A172 (cell line): ENCODE measurements around the gene GPATCH2. TPM values are rescaled to one million over a fixed set of nuclear protein-coding genes. Genes with fewer than 3 reads are reported as not detected.
"Not testable (repeated sequence)": the region's sequence is repeated elsewhere in the genome, so short reads cannot be mapped to it uniquely, and the experiment has no call there.

ENCODE experiments used
- DNase-seq: peaks from one replicate; pipeline ENCODE4 v3.0.0-alpha.2; 2015; ENCODE audit warnings: low spot score
- total RNA-seq: library from RNA; depleted of rRNA; stranded (reverse); fragments of >200 nt; shearing (Covaris generic); gene quantifications from 2 replicates; pipeline ENCODE4 v1.2.3, GENCODE V29; 2014

GPATCH2 gene
- total RNA-seq, 1 experiment from 2014 or later, result 31.5 TPM

DNA sequence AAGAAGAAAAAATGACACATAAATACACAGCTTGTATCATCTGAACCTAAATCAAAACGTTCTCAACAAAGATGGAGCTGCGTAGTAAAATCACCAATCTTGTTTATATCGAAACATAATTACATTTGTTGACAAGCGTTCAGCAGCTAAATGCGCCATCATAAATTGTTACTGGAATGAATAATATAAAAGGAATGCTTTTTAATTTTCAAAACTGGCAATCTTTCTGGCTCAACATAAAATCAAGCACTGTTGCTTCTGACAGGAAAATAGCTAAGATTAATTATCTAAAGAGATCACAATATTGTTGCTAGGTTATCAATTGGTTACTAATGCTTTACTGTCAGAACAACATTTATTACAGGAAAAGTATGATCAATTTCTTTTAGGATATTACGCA lies 181.5 kb downstream of the GPATCH2 start:
- DNase-seq, result no peak

DNA sequence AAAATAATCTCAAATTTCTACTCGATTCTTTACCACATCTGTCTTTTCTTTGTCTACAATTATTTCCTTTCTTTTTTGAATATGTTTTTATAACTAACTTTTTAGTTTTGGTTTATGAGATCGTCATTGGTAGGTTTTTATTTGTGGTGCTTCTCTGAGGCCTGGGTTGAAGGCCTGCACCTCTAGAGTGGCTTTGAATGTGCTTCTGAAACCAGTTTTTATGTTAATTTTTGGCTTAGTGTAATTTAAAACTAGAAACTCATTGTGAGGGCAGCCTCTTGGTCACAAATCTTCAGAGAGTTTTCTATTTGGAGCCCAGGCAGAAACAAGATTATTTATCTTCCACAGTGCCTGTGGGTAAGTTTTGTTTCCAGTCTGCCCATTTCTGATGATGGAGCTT lies 187.0 kb downstream of the GPATCH2 start:
- no peak for DNase-seq

DNA sequence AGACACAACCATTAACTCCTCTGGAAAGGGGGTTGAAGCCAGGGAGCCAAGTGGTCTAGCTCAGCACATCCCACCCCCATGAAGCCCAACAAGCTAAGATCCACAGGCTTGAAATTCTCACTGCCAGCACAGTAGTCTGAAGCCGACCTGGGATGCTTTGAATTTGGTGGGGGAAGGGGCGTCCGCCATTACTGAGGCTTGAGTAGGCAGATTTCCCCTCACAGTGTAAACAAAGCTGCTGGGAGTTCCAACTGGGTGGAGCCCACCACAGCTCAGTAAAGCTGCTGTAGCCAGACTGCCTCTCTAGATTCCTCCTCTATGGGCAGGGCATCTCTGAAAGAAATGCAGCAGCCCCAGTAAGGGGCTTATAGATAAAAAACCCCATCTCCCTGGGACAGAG lies 193.5 kb downstream of the GPATCH2 start:
- no peak for DNase-seq

DNA sequence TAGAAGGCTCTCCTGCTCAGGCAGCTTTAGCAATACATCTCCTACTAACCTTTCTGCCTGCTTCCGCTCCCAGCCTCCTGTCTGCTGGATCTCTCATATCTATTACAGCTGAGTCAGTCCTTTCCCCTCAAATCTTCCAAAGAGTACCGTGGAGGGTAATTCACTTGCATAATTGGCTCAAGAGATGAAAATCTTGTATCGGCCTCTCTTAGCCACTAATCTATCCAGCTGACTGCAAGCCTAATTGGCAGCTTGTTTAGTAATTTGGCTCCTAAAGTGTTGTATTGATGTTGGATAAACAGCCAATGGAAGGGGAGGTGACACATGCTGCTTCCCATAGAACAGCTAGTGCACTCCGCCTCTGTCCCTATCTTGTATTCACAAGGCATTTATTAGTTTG lies 195.7 kb downstream of the GPATCH2 start:
- DNase-seq, result no peak

DNA sequence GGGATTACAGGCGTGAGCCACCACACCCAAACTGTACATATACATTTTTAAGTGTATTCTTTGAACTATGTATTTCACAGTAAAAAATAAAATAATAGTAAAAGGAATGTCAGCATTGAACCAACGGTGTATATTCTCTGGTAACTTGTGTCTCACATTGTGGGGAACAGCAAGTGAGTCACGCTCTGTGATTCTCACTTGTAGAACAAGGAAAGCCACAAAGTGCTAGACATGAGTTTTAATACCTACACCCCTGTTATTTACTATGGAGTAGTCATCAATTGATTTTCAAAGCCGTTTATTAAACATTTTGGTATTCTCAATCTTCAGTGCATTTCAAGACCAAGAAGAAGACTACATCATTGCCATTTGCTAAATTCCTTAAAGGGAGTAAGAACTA lies 197.2 kb downstream of the GPATCH2 start:
- no peak for DNase-seq

DNA sequence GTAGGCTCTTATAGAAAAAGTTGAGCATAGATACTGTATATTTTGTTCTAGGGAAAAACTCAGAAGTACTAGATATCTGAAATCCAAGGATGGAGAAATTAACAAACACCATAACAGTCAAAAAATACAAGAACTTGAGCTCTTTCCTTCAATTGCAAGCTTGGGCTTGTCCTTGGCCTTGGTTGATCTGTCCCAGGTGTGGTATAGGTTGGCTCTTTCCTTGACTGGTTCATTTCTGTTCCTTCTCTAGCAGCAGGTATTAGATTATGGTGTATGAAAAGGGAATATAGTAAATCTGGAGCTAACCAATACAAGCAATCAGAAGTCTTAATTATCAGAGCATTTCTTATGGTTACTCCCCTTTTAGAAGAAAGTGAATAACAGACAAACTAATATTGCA lies 198.6 kb downstream of the GPATCH2 start:
- no peak for DNase-seq

DNA sequence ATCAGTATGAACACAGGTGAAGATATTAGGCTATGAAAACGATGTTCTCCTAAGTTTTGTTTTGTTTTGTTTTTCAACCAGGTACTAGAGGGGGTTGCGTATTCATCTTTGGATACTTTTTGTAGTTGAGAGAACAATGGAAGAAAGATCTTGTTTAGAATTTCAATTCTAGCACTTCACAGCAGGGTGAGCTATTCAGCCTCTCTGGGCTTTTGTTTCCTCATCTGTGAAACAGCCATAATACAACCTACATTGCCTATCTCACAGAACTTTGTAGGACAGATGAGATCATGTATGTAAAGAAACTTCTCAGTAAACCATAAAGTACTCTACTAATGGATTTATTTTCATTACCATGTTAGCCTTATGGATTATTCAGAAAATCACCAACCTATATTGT lies 199.5 kb downstream of the GPATCH2 start:
- DNase-seq, result no peak

DNA sequence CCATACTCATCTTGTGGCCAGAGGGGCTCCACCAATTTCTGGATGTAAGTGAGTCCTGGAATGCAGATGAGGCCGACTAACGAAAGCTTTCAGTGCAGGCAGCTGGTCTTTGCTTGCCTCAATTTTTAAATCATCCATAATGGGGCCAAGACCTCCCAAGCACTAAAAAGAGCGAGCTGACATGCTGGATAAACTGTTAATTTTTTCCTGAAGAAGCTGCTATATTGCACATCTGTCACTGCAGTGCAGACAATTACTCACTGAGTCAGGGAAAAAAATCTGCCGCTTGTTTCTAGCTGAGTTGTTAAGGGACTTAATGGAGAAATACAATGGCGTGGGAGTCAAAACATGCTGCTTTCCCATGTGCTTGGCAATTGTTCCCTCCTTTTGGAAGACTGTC lies 205.5 kb downstream of the GPATCH2 start:
- DNase-seq, result no peak

DNA sequence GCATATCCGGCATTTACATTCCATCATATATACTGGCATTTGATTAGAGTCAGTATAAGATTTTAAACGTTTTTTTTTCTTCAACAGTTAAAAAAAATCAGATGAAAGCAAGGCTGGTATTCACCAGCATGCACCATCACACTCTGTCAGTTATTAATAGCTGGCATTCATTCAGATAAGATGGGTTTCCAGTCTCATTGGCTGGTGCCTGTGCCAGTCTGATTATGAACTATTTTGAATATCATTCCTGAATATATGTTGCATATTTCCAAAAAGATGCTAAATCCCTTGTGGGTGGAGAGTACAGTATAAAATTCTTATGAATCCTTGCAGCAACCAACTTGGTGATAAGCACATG lies 211.7 kb downstream of the GPATCH2 start:
- DNase-seq, result no peak

DNA sequence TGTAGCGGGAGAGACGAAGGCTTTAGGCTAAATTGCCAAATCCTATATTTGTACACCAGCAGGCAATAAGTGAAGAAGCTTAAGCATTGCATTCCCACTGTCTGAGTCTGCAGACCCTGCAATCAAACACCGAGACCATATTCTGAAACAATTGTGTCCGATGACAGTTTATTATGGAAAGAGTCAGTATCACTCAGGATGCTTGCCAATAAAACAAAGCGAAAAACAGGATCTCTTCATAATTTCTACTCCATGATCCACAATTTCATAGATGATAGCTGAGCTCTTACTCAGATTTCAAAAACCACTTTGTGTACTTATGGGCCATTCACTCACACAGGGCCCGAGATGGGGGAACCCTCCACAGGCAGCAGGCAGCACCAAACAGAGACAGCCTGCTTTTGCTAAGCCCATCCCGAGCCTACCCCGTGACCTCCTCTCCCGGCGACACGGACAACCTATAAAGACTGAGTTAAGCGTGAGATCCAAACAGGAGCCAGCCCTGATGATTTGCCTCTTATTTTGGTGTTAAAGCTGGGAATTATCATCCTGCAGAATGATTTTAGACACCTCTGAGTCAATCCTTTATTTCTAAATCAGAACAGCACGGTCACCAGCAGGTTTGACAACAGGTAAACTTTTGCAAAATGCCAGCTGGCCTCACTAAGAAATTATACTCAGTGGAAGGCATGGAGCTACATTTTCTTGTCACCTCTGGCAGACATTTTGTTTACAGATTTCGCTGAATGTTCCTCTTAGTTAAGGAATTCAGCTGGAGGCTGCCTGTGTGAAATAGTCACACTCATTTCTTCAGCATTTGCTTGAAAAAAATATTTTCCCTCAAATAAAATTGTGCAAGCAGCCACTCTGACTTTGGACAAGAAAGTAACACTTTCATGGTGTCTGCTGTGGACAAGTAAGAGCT lies 212.4 kb downstream of the GPATCH2 start:
- DNase-seq, result no peak

DNA sequence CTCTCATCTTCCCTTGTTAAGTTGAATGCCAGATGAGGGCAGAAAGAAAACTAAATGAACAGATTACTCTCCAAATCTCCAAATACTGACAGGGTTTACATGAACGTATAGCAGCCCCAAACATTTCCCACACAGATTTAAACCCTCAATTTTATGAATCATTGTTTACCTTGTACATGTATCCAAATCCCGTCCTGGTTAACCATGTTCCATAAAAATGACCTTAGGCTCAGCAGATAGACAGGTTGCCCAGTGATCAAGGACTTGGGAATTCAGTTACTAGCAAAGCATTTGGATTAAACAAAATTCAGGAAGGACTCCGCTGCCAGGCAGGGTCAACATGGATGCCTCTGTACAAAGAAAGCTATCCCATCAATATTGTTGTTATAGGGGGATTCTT lies 213.5 kb downstream of the GPATCH2 start:
- DNase-seq, result no peak

DNA sequence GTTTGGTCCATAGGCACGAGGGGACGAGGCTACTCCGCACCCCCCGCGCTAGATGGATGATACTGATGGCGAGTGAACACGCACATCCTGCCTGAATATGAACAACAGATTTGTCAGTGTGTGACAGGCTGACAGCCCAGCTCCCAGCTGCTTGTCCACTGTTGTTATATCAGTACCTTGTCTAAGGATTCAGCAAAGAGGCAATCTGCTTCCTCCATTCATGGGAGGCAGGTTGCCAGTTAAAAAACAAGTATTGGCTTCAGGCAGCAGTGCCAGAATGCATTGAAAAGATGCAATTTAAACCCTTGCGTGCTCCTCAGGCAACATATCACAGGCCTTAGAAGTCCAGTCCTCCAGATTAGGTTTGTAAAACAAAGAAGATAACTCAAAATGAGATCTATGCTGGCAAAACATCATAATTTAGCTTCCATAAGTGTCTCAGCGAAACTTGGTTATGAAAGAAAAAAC lies 223.3 kb downstream of the GPATCH2 start:
- no peak for DNase-seq

DNA sequence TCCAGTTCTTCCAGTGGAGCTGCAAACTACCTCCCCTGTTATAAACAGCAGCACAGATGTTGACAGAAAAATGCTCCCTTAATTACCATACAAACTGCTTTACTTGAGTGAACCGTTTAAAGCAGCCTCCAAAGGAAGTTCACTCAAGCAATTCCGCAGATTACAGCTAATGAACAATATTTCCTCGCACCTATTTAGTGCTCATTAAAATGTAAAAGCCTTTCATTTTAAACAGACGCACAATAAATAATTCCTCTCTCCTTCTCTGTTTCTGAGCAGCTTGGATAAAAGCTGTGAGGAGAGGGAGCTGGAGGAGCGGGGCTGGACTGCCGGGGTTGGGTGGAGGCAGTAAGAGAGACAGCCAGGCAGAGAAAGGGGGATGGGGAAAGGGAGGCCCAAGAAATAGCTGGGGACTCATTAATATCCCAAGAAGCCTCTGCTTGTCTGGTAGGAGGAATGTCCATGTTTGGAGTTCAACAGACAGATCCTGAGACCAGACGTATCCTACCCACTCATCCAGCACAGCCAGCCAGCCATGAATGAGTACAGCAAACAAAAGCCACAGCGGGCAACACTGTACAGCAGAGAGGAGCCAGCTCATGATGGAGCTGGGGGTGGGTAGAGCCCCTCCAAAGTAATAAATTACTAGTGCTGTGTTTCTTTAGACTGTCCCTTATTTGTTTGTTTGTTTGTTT lies 227.7 kb downstream of the GPATCH2 start:
- DNase-seq, result no peak

DNA sequence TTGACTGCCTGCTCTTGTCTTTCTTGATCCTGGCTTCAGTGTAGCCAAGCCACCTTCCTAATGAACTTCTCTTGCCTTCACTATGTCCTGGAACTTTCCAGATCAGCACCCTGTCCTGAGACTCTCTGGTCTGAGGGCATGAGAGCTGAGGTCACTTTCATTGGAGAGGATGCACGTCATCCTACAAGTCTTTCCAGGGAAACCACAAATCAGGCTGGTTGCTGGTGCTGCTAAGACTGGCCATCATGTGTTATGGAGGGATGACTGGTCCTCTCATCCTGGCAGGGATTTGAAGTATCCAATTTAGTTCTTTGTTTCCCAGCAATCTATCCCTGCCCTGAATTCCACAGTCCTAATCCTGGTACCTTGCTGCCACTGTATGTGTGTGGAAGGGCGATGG lies 228.6 kb downstream of the GPATCH2 start:
- peak; percentile 26 for DNase-seq

DNA sequence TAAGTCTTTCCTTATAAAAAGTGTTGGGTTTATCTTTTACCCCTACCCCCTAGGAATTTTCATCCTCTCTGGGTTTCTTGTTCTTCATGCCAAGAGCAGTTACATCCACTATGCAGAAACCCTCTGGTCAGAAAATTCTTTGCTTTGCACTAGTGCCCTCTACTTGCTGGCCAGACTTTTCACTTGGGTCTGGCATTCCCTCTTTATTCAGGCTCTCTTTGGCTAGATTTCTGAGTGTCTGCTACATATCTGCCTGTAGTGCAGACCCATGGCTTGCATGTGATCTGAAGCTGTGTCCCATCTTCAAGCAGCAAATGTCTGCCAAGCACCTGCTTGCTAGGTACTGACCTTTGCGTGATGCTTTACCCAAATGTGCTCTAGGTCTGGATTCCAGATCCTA lies 237.0 kb downstream of the GPATCH2 start:
- no peak for DNase-seq

DNA sequence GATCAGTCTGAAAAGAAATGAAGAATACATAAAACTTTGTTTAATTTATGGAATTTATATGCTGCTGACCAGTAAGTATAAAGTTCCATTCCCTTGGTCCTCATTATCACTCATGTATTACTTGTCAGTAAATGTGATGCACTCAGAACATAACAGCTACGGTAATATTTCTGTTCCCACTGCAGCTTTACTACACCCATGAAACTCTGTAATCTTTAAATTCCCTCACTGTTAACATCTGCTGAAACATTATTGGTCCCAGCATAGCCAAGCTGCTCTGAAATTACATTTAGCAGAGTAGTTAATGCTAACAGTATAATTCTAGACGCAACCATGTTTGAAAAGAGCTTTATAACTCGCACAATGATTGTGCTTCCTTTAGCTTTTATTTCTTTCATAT lies 238.4 kb downstream of the GPATCH2 start:
- no peak for DNase-seq

DNA sequence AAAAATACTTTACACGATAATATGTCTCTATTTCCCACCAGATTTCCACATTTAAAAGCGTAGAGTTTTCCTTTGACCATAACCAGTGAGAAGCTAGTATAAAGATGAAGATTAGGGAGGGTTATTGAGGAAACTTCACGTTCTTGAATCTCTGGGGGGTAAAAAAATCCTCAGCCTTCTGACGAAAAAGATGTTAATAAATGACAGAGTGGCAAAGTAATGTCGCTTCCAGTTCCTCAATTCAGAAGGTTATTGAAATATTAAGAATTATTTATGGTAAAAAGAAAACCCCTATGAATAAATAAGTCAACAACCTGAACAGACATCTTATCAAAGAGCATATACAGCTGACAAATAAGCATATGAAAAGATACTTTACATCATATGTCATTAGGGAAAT lies 241.0 kb downstream of the GPATCH2 start:
- no peak for DNase-seq

DNA sequence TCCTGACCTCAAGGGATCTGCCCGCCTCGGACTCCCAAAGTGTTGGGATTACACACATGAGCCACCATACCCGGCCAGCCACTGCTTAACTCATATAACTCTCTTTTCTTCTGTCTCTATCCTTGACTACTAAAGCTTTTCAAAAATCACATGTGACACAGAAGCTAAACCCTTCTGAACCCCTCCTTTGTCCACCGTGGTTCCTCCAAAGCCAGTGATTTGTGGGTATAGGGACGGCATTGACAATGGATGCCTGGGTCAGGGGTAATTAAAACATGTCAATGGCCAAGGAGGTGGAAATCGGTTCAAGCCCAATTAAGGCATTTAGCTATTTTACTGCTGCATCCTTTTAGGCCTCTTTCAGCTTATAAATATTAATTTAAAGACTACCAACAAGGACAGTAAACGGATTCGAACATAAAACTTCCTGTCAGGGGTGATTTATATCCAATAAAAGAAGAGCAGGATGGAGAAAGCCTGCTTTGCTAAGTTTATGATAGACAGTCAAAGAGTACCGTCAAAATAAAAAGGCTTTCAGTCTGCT lies 242.3 kb downstream of the GPATCH2 start:
- no peak for DNase-seq

DNA sequence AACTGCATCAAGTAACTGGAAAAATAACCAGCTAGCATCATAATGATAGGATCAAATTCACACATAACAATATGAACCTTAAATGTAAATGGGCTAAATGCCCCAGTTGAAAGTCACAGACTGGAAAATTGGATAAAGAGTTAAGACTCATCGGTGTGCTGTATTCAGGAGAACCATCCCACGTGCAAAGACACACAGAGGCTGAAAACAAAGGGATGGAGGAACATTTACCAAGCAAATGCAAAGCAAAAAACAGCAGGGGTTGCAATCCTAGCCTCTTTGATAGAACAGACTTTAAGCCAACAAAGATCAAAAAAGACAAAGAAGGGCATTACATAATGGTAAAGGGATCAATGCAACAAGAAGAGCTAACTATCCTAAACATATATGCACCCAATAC lies 249.1 kb downstream of the GPATCH2 start:
- DNase-seq, result not testable (repeated sequence)

DNA sequence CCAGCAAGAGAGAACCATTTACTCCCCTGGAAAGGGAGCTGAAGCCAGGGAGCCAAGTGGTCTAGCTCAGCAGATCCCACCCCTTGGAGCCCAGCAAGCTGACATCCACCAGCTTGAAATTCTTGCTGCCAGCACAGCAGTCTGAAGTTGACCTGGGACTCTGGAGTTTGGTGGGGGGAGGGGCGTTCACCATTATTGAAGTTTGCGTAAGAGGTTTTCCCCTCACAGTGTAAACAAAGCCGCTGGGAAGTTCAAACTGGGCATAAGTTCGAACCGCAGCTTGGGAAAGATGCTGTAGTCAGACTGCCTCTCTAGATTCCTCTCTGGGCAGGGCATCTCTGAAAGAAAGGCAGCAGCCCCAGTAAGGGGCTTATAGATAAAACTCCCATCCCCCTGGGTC lies 251.1 kb downstream of the GPATCH2 start:
- not testable (repeated sequence) for DNase-seq

DNA sequence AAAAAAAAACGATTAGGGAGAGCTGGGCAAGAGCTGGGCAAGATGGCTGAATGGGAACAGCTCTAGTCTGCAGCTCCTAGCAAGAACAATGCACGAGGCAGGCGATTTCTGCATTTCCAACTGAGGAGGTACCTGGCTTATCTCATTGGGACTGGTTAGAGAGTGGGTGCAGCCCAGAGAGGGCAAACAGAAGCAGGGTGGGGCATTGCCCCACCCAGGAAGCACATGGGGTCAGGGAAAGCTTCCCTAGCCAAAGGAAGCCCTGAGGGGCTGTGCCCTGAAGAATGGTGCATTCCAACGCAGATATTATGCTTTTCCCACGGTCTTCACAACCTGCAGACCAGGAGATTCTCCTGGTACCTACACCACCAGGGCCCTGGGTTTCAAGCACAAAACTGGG lies 251.6 kb downstream of the GPATCH2 start:
- DNase-seq, result no peak
